ENCODE measurements around the gene AKAP17A. TPM values are rescaled to one million over a fixed set of nuclear protein-coding genes. Genes with fewer than 3 reads are reported as not detected.
A peak's percentile ranks its signal among the peaks of the same experiment; 100 is the strongest.

AKAP17A gene
- total and polyA plus RNA-seq, 2 of the 13 experiments (the other 11 are each of a cell fraction or from before 2014, with no cell fraction given), result 20.5 to 26.5 TPM

DNA sequence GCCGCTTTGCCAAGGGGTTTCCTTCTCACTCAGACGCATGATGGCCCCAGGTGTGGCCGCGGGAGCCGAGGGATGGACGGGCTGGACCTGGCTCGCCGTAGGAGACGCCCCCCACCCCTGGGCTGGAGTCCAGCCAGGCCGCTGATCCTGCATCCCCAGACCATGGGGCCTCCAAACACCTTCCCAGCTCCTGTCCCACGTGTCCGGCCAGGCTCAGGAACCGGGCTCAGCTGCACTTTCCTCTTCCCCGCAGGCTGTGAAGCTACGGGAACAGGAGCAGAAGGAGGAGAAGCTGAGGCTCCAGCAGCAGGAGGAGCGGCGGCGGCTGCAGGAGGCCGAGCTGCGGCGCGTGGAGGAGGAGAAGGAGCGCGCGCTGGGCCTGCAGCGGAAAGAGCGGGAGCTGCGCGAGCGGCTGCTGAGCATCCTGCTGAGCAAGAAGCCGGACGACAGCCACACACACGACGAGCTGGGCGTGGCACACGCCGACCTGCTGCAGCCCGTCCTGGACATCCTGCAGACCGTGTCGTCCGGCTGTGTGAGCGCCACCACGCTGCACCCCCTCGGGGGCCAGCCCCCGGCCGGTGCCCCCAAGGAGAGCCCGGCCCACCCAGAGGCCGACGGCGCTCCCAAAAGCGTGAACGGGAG, 9.1 kb downstream of the AKAP17A start:
- ATAC-seq, result no peak
- H2AFZ ChIP-seq (ENCODE audit: low read length), result no peak overlapping the region
- TF ChIP-seq ZNF121 (CRISPR knock-in tag; IDR thresholded peaks at IDR 0.05) (no peak), SP4 (CRISPR knock-in tag; IDR thresholded peaks at IDR 0.05) (no peak), RBFOX2 (IDR thresholded peaks at IDR 0.05; ENCODE audit: low read depth, low read length) (peak; percentile 29; the same call in 1 of the 2 replicates), NR2C2 (CRISPR knock-in tag; IDR thresholded peaks at IDR 0.05; ENCODE audit: borderline replicate concordance) (no peak), BORCS8-MEF2B (CRISPR knock-in tag; IDR thresholded peaks at IDR 0.05) (no peak), ZNF607 (CRISPR knock-in tag; IDR thresholded peaks at IDR 0.05; ENCODE audit: borderline replicate concordance) (no peak), SMC3 (IDR thresholded peaks at IDR 0.05; ENCODE audit: low read length) (no peak), HNF4G (IDR thresholded peaks at IDR 0.05; ENCODE audit: borderline replicate concordance, low read depth, low read length) (no peak), HNF4G (CRISPR knock-in tag; IDR thresholded peaks at IDR 0.05; ENCODE audit: borderline replicate concordance, low read depth) (no peak)
- peaks cover 14% of the 10 kb centered on the region; the same call in 1 of the 2 replicates for H4K20me1 ChIP-seq (ENCODE audit: insufficient read depth, low read length)
- H3K9ac ChIP-seq (ENCODE audit: insufficient read depth, low read depth, low read length), result no peak overlapping the region
- no peak overlapping the region for H3K4me2 ChIP-seq (ENCODE audit: low read depth, low read length)
- FAIRE-seq, result no peak
- no peaks in the 10 kb centered on the region for H3K9me3 ChIP-seq (ENCODE audit: low read length)
- H3K79me2 ChIP-seq (ENCODE audit: insufficient read depth, low read length), result peaks cover 7% of the 10 kb centered on the region
- intact Hi-C loops (cut with micrococcal nuclease; ENCODE audit: unreplicated experiment) (no loop called here), in situ Hi-C loops (cut with HindIII; ENCODE audit: extremely low pct_ligation_motif_present, low pct_unique_long_range_greater_than_20kb) (no loop called here)
- WGBS (ENCODE audit: low lambda C conversion rate), result 98% methylated on average over 36 of the region's 52 CpGs
- no peaks in the 10 kb centered on the region for H3K4me1 ChIP-seq (ENCODE audit: insufficient read depth, low read length)
- ChIA-PET POLR2A (no interaction called here), CTCF (ENCODE audit: low intra/inter-chr PET ratio, low total read pairs) (no interaction called here)
- BruUV-seq (replicated peaks), result no TSS peak
- H3K36me3 ChIP-seq (replicated peaks in 1 of 2; ENCODE audit: control insufficient read depth in 1 of 2, insufficient read depth in 2 of 2, low read length in 2 of 2), result peaks cover 31 to 65% of the 10 kb centered on the region in 2 experiments; a peak in 4 of 5 replicates
- no peaks in the 10 kb centered on the region for H3K27me3 ChIP-seq (ENCODE audit: control insufficient read depth in 1 of 2, insufficient read depth in 2 of 2, low read length in 2 of 2)
- DNase-seq (ENCODE audit: low spot score), result no peak
- no peak overlapping the region for H3K27ac ChIP-seq (ENCODE audit: extremely low read length, insufficient read depth, low read length)
- no peak overlapping the region for H3K4me3 ChIP-seq (replicated peaks in 1 of 3; ENCODE audit: insufficient read depth in 1 of 3, low read depth in 2 of 3, low read length in 3 of 3)

All from HepG2 (cell line).